Measurements from ENCODE around the gene TDRD5. TPM values are rescaled to one million over a fixed set of nuclear protein-coding genes. Genes with fewer than 3 reads are reported as not detected.
"Not testable (repeated sequence)": the region's sequence is repeated elsewhere in the genome, so short reads cannot be mapped to it uniquely, and the experiment has no call there.

Gene TDRD5
- total RNA-seq, 1 donor from 2014 or later, result 0.13 TPM

DNA sequence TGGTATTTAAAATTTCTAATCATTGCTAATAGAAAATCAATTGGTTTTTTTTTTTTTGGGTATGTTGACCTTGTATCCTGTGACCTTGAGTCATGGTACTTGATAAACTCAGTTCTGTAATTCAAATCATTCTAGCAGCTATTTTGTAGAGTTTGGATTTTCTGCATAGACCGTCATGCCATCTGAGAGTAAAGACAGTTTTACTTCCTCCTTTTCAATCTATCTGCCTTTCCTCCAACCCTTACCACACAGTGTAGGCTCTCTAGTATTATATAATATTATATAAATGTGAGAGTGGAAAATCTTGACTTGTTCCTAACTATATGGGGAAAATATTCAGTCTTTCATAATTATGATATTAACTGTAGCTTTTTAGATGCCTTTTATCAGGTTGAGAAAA, 7.0 kb downstream of the TDRD5 start:
- no peak for DNase-seq (ENCODE audit: low read depth in 2 of 2)

DNA sequence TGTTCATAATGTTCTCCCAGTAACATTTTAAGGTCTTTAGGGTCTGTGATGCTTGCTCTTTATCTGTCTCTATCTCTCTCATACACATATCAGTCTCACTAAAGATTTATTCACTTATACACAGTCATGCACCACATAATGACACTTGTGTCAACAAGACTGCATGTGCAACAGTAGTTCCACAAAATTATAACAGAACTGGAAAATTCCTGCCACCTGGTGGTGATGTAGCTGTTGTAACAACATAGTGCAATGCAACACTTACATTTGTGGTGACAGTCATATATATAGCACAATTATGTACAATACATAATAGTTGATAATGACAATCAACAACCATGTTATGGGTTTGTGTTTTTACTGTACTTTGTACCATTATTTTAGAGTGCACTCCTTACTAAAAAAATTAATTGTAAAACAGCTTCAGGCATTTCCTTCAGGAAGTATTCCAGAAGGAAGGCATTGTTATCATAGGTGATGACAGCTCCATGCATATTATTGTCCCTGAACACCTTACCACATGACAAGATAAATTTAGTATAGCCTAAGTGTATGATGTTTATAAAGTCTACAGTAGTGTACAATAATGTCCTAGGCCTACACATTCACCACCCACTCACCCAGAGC, 8.1 kb downstream of the TDRD5 start:
- peak; percentile 44 to 65 for DNase-seq (ENCODE audit: low read depth in 2 of 2)

GRCh38 chr1:179601093-179601492, 9.5 kb downstream of the TDRD5 start:
- DNase-seq (ENCODE audit: low read depth in 2 of 2), result no peak

GRCh38 chr1:179612361-179612760, 20.7 kb downstream of the TDRD5 start:
- DNase-seq (ENCODE audit: low read depth in 2 of 2), result no peak

DNA sequence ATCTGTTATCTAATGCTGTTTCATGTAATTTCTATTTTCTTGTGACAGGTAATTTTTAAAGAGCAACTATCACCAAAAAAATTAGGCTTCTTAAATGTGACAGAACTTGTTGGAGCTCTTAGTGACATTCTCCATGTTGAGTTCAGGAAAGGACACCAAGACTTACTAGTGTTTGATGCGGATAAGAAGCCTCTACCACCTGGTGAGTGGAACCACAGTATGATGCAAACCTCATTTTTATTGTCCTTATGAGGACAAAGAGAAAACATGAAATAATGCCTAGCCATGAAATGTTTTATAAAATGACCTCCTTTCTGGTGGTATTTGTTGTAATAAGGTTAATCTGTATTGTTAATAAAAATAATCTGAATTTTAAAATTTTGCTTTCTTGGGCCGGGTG, 39.1 kb downstream of the TDRD5 start:
- no peak for DNase-seq (ENCODE audit: low read depth in 2 of 2)

DNA sequence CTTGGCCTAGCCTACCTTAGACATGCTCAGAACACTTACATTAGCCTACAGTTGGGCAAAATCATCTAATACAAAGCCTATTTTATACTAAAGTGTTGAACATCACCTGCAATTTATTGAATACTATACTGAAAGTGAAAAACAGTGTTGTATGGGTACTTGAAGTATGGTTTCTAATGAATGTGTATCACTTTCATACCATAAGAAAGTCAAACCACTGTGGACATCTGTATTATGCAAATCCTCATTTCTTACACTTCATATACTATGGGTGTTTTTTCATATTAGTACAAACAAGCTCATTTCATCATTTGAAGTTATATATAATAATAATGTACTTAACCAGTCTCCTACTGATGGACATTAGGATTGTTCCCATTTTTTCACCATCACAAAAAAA, 41.2 kb downstream of the TDRD5 start:
- DNase-seq (ENCODE audit: low read depth in 2 of 2), result no peak

- no peak for DNase-seq (ENCODE audit: low read depth in 2 of 2)
Observed at GRCh38 chr1:179637211-179637860, 45.7 kb downstream of the TDRD5 start.

- no peak for DNase-seq (ENCODE audit: low read depth in 2 of 2)
Observed at GRCh38 chr1:179661018-179661417, 69.4 kb downstream of the TDRD5 start.

DNA sequence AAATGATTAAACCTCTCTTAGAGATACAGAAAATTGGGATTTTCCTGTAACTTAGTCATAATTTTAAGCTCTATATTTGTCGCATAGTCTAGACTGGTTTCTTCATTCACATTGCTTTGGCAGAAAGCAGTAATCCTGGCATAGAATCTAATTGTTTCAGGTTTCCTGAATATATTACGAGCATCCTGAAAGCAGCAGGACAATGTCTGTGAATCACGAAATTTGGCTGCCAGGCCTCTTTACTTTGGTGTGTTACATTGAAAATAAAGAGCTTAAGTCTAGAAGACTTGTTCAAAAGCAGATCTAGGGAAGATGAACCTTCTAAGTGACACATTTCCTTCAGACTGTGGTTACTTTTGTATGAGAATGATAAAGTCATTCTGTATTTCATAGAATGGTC, 72.2 kb downstream of the TDRD5 start:
- peak; percentile 84 to 97 for DNase-seq (ENCODE audit: low read depth in 2 of 2)

DNA sequence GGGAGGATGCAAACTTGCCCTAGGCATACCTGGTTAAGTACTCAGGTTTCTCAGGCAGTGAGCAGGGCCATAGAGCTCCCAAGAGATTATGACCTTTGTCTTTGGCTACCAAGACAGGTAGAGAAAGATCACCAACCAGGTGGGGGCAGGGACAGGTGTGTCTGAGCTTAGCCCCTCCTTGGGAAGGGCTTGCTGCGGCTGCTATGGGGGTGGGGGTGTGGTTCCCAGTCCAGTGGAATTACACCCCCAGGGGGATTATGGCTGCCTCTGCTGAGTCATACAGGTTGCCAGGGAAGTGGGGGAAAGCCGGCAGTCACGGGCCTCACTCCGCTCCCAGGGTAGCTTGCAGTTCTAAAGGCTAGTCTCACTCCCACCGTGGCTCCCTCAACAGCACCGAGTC, 86.2 kb downstream of the TDRD5 start:
- no peak for DNase-seq (ENCODE audit: low read depth in 2 of 2)

- not testable (repeated sequence) for DNase-seq (ENCODE audit: low read depth in 2 of 2)
Observed at GRCh38 chr1:179694530-179694929, 102.9 kb downstream of the TDRD5 start.

DNA sequence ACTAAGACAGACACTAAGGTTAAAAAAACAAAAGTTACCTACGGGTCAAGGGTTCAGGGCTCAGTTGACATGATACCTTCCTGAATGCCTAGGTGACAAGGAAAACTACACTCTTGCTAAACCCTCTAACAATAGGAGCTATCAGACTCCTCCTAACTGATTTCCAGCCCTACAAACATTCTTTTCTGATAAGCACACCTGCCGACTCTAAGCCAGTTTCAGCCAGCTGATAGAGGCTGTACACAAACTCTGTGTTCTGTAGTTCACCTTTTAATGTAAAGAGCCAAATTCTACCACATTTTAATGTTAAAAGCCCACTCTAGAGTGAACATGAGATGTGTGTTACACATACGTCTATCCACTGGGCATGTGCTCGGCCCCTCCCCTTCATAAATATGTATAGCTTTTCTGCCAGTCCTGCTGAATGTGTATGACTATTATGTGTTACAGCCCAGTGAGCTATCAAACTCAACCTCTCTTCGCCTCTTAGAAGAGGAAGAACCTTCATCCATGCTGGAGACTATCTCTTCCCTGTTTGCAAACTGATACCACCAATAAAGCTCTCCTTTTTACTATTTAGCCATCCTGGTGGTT, 111.4 kb downstream of the TDRD5 start:
- DNase-seq (ENCODE audit: low read depth in 2 of 2), result no peak

- peak; percentile 59 to 74 for DNase-seq (ENCODE audit: low read depth in 2 of 2)
Observed at GRCh38 chr1:179706339-179706941, 114.8 kb downstream of the TDRD5 start.

DNA sequence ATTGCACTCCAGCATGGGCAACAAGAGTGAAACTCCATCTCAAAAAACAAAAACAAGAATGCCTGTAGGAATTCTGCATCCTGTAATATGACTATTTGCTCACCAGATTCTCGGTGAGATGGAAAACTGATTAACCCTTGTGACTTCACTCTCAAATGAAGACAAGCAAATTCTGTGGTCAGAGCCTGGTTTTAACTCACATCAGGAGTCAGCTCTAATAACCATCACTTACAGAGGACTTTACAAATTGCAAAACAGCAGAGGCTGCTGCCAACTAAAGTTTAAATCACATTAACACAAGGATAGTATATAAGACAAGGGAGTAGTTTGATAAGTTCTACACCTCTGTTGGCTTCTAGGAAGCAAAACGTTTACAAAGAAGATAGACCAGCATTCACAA, 115.8 kb downstream of the TDRD5 start:
- no peak for DNase-seq (ENCODE audit: low read depth in 2 of 2)

DNA sequence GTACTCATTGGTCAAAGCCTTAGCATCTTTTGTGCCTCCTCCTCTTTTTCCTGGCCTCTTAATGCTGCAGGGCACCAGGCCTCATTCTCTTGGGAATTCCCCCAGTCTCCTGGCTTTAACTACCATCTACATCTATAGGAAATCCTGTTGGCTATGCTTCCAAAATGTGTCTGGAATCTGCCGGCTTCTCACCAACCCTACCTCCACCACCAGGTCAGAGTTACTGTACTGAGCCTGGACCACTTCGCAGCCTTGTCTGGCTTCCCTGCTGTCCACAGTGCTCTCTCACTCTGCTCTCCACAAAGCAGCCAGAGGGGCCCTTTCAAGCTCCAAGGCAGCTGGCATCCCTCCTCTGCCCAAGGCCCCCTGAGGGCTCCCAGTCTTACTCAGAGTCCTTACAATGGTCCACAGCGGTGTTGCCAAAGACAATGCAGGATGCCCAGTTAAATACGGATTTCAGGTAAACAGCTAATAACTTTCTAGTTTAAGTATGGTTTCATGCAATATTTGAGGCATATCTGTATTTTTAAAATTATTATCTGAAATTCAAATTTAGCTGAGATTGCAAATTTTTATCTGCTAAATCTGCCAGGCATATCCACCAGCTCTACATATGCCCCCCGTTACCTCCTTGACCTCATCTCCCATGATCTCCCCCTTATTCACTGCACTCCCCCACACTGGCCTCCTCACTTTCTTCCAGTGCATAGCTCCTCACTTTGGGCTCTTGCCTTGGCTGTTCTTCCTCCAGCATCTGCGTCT, 117.0 kb downstream of the TDRD5 start:
- DNase-seq (ENCODE audit: low read depth in 2 of 2), result peak in 1 of 2 donors; percentile 81

DNA sequence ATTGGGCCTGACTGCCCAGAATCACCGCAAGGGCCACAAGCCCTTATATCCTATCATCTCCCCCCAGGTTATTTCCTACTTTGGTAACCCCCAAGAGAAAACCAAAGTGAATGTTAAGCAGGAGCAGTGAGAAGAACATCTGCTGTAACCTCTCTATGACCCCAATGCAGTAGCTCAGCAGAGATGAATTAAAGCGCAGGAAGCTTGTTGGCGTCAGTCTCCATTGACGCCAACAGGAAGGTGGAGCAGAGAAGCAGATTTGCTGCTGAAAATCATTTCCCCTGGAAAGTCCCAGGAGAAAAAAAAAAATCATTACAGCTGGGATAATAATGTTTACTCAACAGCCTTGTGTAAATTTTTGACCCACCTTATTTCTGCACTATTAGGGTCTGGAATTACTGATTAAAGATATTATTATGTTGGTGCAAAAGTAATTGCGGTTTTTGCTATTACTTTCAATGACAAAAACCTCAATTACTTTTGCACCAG, 118.3 kb downstream of the TDRD5 start:
- DNase-seq (ENCODE audit: low read depth in 2 of 2), result peak; percentile 92 to 96

GRCh38 chr1:179714159-179714558, 122.5 kb downstream of the TDRD5 start:
- DNase-seq (ENCODE audit: low read depth in 2 of 2), result no peak

- DNase-seq (ENCODE audit: low read depth in 2 of 2), result no peak
Observed at GRCh38 chr1:179714623-179715022, 123.0 kb downstream of the TDRD5 start.

DNA sequence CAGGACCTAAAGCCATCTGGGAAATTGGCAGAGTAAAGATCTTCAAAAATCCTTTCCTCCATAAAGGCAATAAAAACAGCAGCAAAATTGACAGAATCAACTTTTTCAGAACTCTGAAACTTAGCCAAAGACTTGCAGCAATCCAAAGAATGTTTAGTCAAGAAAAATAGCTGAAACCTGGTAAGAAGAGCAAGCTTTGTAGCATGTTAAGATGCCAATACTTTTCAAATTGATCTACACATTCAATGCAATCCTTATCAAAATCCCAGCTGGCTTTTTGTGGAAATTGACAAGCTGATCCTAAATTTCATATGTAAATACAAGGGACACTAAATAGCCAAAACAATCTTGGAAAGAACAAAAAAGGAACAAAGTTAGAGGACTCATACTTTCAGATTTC, 127.6 kb downstream of the TDRD5 start:
- DNase-seq (ENCODE audit: low read depth in 2 of 2), result no peak

- no peak for DNase-seq (ENCODE audit: low read depth in 2 of 2)
Observed at GRCh38 chr1:179728271-179728670, 136.6 kb downstream of the TDRD5 start.

DNA sequence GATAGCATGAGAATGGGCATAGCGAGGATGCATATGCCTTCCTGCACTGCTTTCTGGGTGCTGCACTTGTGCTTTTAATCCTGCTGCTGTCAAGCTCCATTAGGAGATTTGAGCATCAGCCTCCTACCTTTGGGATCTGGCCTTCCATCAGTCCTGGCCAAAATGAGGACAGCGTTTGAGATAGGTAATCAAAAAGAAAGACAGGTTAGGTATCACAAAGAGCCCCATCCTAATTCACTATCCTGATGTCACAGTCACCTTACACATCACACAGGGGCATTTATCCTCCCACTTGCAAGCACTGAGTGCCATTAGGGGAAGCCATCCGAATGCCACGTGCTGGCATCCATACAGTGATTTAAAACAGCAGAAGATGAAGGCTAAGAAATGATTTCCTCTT, 138.2 kb downstream of the TDRD5 start:
- no peak for DNase-seq (ENCODE audit: low read depth in 2 of 2)

DNA sequence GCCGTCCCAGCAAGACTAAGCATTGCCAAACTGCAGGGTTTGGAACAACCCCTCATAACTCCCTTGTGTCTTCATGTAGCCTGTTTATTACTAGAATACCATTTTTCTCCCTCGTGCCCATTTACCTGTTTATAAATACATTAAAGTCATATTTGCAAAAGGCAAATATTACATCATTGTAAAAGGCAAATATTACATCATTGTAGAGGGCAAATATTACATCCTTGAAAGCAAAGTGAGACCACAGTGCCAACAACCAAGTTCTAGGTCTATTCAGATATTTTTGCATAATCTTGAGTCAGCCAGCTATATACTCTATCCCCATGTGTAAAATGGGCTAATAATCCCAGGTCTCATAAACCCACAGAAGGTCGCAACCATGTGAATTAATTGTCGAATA, 140.0 kb downstream of the TDRD5 start:
- no peak for DNase-seq (ENCODE audit: low read depth in 2 of 2)

Data from dermis microvascular lymphatic vessel endothelial cell (primary cell).